ENCODE results near the gene HHIPL1.

HHIPL1 gene

GRCh38 chr14:99688210-99688581 is 43.3 kb downstream of the HHIPL1 start:
- Histone ChIP-seq H3K4me1 (ENCODE audit: insufficient read depth, low read length, poor library complexity, severe bottlenecking) (peaks cover 6% of the 10 kb centered on the region), H3K4me2 (ENCODE audit: low read depth, low read length, poor library complexity, severe bottlenecking) (no peak overlapping the region), H3K27me3 (ENCODE audit: insufficient read depth, low read length, poor library complexity, severe bottlenecking) (no peaks in the 10 kb centered on the region), H3K9me3 (ENCODE audit: insufficient read depth, low read depth, low read length) (no peaks in the 10 kb centered on the region), H3K79me2 (ENCODE audit: insufficient read depth, low read length) (no peaks in the 10 kb centered on the region), H3F3A (ENCODE audit: low read depth) (no peaks in the 10 kb centered on the region), H3K4me3 (ENCODE audit: low read length, poor library complexity, severe bottlenecking) (no peak overlapping the region), H3K9me2 (replicated peaks; ENCODE audit: low read depth, low read length) (no peaks in the 10 kb centered on the region), H3K9ac (ENCODE audit: low read depth, low read length, poor library complexity, severe bottlenecking) (no peak overlapping the region), H3K36me3 (ENCODE audit: insufficient read depth, low read length) (no peaks in the 10 kb centered on the region), H2AFZ (ENCODE audit: low read length) (no peak overlapping the region), H4K20me1 (ENCODE audit: insufficient read depth, low read length, poor library complexity, severe bottlenecking) (no peaks in the 10 kb centered on the region)
- no peak for TF ChIP-seq EZH2phosphoT487 (IDR thresholded peaks at IDR 0.05; ENCODE audit: borderline replicate concordance)
- TF ChIP-seq, protein P1, sequence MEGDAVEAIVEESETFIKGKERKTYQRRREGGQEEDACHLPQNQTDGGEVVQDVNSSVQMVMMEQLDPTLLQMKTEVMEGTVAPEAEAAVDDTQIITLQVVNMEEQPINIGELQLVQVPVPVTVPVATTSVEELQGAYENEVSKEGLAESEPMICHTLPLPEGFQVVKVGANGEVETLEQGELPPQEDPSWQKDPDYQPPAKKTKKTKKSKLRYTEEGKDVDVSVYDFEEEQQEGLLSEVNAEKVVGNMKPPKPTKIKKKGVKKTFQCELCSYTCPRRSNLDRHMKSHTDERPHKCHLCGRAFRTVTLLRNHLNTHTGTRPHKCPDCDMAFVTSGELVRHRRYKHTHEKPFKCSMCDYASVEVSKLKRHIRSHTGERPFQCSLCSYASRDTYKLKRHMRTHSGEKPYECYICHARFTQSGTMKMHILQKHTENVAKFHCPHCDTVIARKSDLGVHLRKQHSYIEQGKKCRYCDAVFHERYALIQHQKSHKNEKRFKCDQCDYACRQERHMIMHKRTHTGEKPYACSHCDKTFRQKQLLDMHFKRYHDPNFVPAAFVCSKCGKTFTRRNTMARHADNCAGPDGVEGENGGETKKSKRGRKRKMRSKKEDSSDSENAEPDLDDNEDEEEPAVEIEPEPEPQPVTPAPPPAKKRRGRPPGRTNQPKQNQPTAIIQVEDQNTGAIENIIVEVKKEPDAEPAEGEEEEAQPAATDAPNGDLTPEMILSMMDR (conservative IDR thresholded peaks at IDR 0.05; ENCODE audit: low read length): no peak

DNA sequence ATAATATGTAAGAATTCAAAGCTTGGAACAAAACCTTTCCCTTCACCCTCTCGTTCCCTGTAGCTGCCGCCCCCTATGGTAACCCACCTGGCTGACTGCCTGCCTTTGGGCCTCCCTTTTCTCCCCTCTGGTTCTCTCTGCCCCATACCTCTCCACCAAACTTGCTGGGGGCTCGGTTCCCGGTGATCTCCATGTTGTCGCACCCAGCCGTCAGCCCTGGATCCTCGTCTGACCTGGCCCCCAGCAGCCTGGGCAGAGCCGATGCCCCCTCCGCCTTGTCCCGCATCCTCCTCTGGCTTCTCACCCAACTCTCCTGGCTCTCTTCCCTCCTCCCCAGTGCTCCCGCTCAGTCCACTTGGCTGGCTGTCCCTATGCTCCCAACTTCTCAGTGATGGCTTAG is 43.7 kb downstream of the HHIPL1 start:
- Histone ChIP-seq H3K9me2 (replicated peaks; ENCODE audit: low read depth, low read length) (no peaks in the 10 kb centered on the region), H3K27me3 (ENCODE audit: insufficient read depth, low read length, poor library complexity, severe bottlenecking) (no peaks in the 10 kb centered on the region), H3F3A (ENCODE audit: low read depth) (no peaks in the 10 kb centered on the region), H3K4me1 (ENCODE audit: insufficient read depth, low read length, poor library complexity, severe bottlenecking) (peaks cover 6% of the 10 kb centered on the region), H4K20me1 (ENCODE audit: insufficient read depth, low read length, poor library complexity, severe bottlenecking) (no peaks in the 10 kb centered on the region), H2AFZ (ENCODE audit: low read length) (no peak overlapping the region), H3K36me3 (ENCODE audit: insufficient read depth, low read length) (no peaks in the 10 kb centered on the region), H3K9ac (ENCODE audit: low read depth, low read length, poor library complexity, severe bottlenecking) (no peak overlapping the region), H3K9me3 (ENCODE audit: insufficient read depth, low read depth, low read length) (no peaks in the 10 kb centered on the region), H3K4me3 (ENCODE audit: low read length, poor library complexity, severe bottlenecking) (no peak overlapping the region), H3K4me2 (ENCODE audit: low read depth, low read length, poor library complexity, severe bottlenecking) (no peak overlapping the region), H3K79me2 (ENCODE audit: insufficient read depth, low read length) (no peaks in the 10 kb centered on the region)
- TF ChIP-seq EZH2phosphoT487 (IDR thresholded peaks at IDR 0.05; ENCODE audit: borderline replicate concordance): no peak
- TF ChIP-seq, protein P1 (conservative IDR thresholded peaks at IDR 0.05; ENCODE audit: low read length): no peak

DNA sequence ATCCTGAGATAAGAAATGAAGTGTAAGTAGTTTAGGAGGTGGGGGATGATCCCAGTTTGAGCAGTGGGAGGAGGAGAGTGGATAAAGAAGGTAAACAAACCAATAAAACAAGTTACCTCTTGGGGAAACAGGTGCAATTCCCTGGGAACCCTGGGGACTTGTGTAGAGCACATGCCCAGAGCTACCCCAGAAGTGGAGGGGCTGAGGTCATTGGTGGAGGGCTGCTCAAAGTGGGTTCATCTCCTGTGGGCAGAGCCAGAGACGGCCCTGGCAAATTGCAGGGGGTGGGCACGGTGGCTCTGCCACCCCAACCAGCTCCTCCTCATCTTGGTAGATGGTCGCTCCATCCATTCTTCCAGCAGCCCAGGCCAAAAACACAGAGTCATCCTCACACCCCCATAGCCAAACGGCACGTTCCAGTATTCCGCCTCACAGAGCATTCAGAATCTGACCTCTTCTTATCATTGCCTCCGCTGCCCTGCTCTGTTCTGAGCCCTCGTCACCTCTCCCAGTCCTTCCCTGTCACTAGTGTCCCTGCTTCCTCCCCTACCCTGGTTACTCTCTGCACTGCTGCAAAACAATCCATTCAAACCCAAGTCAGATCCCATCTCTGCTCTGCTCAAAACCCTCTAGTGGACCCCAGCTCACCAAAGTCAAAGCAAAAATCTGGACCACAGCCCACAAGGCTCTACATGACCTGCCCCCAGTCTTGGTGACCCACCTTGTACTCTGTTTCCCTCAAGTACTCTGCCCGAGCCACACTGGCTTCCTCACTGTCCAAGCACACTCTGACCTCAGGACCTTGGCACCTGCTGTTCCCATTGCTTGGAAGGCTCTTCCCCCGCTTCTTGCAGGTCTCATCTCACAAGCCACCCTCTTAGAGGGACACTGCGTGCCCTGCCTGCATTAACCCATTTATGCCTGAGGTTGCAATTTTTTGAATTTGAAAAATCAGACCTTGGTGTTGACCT is 44.6 kb downstream of the HHIPL1 start:
- no peaks in the 10 kb centered on the region for H3K27me3 ChIP-seq (ENCODE audit: insufficient read depth, low read length, poor library complexity, severe bottlenecking)
- no peaks in the 10 kb centered on the region for H3F3A ChIP-seq (ENCODE audit: low read depth)
- H3K79me2 ChIP-seq (ENCODE audit: insufficient read depth, low read length): no peaks in the 10 kb centered on the region
- TF ChIP-seq EZH2phosphoT487 (IDR thresholded peaks at IDR 0.05; ENCODE audit: borderline replicate concordance): no peak
- TF ChIP-seq, protein P1 (conservative IDR thresholded peaks at IDR 0.05; ENCODE audit: low read length): no peak
- H3K4me2 ChIP-seq (ENCODE audit: low read depth, low read length, poor library complexity, severe bottlenecking): no peak overlapping the region
- H3K9me3 ChIP-seq (ENCODE audit: insufficient read depth, low read depth, low read length): no peaks in the 10 kb centered on the region
- no peaks in the 10 kb centered on the region for H3K9me2 ChIP-seq (replicated peaks; ENCODE audit: low read depth, low read length)
- H3K36me3 ChIP-seq (ENCODE audit: insufficient read depth, low read length): no peaks in the 10 kb centered on the region
- no peak overlapping the region for H3K4me3 ChIP-seq (ENCODE audit: low read length, poor library complexity, severe bottlenecking)
- no peak overlapping the region for H3K9ac ChIP-seq (ENCODE audit: low read depth, low read length, poor library complexity, severe bottlenecking)
- no peak overlapping the region; the same call in 1 of the 2 replicates for H2AFZ ChIP-seq (ENCODE audit: low read length)
- H4K20me1 ChIP-seq (ENCODE audit: insufficient read depth, low read length, poor library complexity, severe bottlenecking): no peaks in the 10 kb centered on the region
- H3K4me1 ChIP-seq (ENCODE audit: insufficient read depth, low read length, poor library complexity, severe bottlenecking): peaks cover 6% of the 10 kb centered on the region

All from Loucy (cell line).